Esophagus muscularis mucosa (tissue), 4 donors: ENCODE measurements around the gene AGAP1.

ENCODE experiments used
- CTCF ChIP-seq, 3 experiments: fragments of 200-600 bp in 2 of 3; fragments of 450-650 bp in 1 of 3; sonication (generic) in 2 of 3; IDR thresholded peaks; one replicate each; pipeline ENCODE4 v1.5.1; 2017 to 2019; ENCODE audit warnings: antibody characterized with exemption in 3 of 3, mild to moderate bottlenecking in 2 of 3, moderate library complexity in 1 of 3
- EP300 ChIP-seq: sonication (generic); formaldehyde crosslinking; IDR thresholded peaks from one replicate; pipeline ENCODE4 v1.6.1; 2017; ENCODE audit warnings: antibody characterized with exemption
- POLR2A ChIP-seq: fragments of 450-650 bp; IDR thresholded peaks from one replicate; pipeline ENCODE4 v1.6.1; 2017; ENCODE audit warnings: antibody characterized with exemption, moderate library complexity, mild to moderate bottlenecking, low read depth

- TF ChIP-seq CTCF (IDR thresholded peaks at IDR 0.05) (no peak), POLR2A (no peak), EP300 (no peak)
Observed at GRCh38 chr2:235674146-235674545, 180.3 kb downstream of the AGAP1 start.
